ENCODE measurements around the gene KCNK6.

Gene KCNK6

DNA sequence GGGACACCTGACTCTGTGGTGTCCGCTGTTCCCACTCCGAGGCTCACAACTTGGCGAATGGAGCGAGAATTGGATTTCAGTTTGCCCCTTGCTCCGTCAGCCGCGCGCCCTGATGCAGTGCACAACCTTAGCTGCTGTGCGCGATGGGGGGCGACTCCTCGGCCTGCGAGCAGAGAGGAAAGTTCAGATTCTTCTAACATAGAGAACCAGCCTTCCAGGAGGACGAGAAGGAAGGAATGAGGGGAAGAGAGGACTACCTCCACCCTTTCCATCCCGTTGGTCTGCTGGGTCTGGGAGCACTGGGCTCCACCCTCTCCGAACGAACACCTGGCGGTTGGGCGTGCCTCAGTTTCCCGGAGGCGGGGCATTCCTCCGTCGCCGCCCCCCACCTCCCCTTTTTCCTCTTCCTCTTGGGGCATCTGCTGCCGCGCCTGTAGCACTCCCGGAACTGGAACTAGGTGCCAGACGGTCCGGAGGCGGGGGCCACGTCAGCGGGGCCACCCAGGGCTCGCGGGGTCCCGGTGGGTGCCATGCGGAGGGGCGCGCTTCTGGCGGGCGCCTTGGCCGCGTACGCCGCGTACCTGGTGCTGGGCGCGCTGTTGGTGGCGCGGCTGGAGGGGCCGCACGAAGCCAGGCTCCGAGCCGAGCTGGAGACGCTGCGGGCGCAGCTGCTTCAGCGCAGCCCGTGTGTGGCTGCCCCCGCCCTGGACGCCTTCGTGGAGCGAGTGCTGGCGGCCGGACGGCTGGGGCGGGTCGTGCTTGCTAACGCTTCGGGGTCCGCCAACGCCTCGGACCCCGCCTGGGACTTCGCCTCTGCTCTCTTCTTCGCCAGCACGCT lies at the start of gene KCNK6:
TSS of gene KCNK6 (plus strand) at position 425 of the 838 bp plus-strand sequence. CDS start at position 531, 106 bp downstream.
- DNase-seq, result no peak

DNA sequence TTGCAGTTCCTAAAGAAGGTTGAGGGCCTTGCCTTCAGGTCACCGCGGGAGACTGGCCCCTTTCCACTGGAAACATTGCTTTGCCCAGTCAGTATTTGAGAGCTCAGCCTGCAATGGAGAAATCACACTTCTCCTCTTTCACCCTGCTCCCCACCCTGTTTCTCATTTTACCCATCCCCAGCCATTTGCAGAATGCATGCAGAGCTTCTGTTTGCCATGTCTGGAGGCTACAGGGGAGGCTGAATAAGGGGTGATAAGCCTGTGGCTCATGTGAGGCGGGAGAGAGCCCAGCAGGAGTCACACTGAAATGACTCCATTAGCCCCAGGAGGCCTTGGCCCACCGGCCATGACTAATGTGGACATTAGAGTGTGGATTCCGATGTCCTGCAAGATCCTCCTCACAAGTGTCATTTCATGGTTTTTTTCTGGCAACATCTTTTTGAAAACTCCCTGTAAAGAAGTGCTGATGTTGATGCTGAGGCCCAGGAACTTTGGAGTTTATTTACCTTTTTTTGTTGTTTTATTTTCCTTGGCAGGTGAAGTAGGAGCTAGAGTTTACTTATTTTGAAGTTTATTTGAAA lies 49.0 kb upstream of the KCNK6 start:
- DNase-seq, result no peak

DNA sequence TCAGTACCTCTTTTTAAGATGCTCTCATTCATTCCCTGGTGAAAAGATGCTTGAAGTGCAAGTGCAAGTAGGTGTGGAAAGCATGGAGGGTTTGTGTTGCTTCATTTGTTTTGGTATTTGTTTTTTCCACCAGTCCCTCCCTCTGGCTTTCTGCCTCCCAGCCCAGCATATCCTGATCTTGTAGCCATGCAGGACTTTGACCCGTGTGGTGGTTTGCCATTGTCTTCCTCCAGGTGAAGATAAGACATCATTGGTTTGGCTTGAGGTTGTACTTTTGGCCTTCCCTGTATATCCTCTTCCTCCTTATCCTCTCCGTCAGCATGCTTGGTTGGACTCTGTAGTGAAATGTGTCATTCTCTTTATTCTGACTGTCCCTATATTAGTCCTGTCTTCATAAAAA lies 46.1 kb upstream of the KCNK6 start:
- DNase-seq, result no peak

DNA sequence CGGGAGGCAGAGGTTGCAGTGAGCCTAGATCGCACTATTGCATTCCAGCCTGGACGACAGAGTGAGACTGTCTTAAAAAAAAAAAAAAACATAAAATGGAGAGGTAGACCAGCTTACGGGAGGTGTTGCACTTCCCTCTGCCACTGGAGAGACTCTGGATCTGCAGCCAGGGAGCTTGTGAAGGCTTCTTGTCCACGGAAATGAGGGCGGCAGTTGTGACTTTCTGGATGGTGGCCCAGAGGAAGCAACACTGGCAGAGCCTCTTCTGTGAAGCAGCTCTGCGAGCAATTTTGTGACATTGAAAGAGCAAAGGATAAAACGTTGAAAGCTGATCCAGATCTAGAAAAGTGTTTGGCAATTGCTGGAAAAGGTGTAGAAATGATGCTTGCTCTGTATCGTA lies 44.9 kb upstream of the KCNK6 start:
- DNase-seq, result no peak

DNA sequence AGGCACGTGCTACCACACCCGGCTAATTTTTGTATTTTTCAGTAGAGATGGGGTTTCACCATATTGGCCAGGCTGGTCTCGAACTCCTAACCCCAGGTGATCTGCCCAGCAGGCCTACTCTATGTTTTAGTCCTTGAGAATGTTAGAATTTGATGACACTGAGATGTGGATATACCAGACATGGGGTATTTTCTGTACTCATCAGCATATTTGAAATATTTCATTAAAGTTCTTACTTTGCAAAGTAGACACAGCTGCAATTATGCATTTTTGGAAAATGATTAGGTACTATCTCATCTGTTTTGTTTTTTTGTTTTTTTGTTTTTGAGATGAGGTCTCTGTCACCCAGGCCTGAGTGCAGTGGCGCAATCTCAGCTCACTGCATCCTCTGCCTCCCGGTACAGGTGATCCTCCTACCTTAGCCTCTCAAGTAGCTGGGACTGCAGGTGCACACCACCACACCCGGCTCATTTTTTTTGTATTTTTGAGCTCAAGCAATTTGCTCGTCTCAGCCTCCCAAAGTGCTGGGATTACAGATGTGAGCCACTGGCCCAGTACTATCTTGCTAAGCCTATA lies 42.6 kb upstream of the KCNK6 start:
- no peak for DNase-seq

DNA sequence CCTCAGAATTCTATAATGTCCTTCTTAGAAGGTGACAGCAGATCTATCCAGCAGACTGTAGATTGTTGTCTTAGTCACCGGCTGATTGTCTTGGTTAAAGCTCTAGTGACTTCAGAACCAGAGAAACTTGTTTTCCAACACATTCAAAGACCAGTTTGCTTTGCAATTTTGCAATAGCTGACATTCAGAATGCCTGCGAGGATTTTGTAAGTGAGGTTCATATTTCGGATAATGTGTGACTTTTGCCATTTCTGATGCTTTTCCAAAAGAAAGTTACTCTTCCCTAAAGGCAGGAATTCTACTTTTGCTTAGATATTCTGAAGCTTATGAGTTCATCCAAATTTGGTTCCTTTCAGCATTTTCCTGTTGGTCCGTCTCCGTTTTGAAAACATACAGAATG lies 42.1 kb upstream of the KCNK6 start:
- DNase-seq, result no peak

DNA sequence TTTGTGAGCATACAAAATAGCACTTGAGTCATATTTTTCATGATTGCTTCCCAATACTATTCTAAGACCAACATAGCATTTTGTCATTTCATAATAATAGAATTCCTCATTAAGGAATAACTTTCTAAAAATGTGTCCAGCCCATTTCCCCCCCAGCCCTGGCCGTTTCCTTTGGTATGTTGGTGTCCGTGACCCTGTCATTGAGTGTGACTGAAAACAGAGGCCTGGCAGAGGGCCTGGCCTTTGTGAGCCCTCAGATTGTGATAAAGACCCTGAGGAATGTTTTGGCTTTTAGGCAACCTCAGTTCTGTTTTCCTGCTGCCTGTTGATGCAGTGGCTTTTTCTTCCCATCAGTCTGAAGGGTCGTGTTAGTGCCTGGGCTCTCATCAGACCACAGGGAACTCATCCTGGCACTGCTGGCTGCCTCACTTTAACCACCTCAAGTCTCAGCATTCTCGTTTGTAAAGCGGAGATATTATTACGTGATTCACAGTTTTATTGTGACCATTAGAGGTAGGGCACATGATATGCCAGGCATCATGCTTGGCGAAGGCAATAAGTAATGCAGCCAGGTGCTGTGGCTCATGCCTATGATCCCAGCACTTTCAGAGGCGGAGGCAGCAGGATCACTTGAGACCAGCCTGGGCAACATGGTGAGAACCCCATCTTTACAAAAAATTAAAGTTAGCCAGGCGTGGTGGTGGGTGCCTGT lies 41.5 kb upstream of the KCNK6 start:
- DNase-seq, result no peak

DNA sequence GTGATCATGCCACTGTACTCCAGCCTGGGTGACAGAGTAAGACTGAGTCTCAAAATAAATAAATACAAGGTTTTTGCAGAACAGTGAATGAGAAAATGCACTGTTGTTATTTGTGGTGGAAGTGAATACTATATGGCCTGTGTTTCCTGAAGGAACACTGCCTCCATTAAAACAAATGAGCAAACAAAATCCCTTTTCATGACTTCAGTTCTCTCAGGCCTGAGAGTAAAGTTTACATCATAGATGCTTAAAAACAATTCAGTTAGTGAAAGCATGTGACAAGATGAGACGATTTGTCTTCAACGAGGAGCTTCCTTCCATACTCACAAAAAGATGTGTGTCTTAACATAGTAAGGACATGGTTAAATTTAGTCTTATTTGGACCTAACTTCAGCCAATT lies 40.9 kb upstream of the KCNK6 start:
- DNase-seq, result no peak

DNA sequence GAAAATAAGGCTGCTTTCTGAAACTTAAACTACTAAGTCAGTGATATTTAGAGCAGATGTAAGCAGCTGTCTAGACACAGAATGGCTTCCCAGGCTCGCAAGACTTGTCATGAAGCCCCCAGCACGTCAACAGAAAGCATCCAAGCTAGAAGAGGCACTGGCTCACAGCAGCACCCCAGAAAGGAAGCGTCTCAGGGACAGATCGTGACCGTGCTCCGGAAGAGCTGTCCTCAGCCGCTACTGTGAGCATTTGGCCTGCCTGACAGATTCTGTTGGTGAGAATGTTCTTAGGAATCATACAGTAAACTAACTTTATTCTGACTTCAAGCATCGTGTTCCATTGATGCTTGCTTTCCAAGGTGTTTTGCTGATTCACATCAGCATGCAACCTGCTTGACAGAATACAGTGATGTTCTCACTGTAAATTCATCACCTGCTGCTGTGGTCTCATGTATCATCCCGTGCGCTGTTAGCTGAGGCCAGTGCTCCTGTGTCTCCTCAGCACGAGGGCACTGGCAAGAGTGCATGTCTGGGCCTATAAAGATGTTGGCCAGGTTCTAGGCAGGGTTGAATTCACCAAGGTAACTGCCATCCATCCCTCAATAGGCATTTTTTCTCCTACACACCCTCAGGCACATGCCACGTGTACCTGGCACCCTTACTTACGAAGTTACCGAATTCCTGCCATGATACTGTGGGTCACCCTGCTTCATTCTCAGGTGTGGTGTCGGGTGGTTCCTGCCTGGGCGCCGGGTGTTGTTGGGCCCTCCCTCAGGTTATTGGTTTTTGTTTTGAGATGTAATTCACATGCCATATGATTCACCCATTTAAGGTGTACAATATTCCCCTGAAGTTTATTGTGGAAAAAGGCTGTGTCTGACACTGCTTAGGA lies 39.4 kb upstream of the KCNK6 start:
- no peak for DNase-seq

DNA sequence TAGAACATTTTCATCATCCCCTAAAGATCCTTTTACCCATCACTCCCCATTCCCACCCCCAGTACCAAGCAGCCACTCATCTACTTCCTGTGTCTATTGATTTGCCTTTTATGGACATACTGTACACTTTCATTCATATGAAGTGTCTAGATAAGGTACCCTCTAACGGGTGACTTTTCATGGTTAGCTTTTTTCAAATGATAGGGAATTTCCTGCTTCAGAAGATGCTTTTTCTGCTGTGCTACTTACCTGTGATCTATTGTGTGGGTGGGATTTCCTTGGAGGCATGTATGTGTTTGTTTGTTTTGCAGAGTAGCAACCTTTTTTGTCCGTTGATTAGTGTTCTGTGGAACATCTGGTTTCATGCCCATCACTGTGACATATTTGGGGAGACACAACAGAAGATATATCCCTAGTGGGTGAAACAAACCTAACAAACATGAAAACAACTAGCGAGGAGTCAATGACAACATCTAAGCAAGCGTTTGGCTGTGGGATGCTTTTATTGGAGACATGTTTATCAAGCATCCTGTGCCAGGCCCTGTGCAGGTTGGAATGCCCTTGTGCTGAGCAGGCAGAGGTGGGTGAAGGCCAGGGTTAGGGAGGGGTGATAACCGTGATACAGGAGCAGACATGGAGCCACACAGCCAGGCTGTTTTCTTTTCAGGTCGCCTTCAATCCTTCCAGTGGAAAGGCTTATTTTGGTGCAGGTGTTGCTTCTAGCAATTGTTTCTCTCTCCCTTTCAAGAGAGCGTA lies 37.7 kb upstream of the KCNK6 start:
- DNase-seq, result no peak

DNA sequence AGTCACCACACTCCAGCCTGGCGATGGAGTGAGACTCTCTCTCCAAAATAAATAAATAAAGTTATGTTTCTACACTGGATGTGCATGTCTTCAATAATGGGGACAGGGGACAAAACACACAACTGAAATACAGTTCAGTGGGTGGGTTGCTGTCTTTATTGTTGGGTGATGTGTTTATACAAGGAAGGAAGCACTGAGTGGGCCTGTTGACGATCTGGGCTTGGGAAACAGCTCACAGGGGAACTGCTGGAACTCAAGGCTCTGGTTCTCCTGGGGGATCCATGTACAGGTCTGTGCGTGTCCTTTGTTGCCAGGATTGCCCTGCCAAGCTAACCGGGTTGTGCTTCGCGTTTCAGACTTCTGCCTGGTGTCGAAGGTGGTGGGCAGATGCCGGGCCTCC lies 36.4 kb upstream of the KCNK6 start:
- no peak for DNase-seq

DNA sequence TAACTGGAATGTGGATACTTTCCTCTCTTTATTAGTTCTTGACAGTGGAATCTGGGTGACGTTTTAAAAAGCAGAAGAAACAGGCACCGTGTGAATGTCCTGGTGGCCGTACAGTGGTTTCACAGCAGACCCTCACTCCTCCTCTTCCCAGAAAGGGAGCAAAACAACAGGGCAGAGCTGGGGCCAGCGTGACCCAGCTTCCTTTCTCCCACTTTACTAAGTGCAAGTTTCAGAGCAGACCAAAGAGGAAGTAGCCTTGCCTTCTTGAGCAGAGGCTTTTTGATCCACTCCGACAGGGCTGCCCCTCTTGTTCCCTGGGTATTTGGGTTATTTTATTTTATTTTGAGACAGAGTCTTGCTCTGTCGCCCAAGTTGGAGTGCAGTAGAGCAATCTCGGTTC lies 35.2 kb upstream of the KCNK6 start:
- DNase-seq, result no peak

DNA sequence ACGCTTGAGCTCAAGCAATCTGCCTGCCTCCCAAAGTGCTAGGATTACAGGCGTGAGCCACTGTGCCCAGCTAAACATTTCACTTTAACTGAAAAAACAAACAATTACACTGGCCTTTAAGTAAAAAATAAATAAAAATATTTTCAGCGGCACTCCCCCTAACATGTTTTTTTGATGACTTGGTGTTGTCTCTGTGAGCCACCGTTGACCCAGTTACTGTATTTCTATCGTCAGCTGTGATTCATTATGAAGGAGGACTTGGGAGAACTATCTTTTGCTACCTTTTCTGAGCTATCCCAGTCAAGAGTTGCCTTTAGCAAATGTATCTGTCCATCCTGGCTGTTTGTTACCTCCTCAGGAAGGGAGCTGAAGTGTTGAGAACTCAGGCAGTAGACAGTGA lies 34.1 kb upstream of the KCNK6 start:
- no peak for DNase-seq

DNA sequence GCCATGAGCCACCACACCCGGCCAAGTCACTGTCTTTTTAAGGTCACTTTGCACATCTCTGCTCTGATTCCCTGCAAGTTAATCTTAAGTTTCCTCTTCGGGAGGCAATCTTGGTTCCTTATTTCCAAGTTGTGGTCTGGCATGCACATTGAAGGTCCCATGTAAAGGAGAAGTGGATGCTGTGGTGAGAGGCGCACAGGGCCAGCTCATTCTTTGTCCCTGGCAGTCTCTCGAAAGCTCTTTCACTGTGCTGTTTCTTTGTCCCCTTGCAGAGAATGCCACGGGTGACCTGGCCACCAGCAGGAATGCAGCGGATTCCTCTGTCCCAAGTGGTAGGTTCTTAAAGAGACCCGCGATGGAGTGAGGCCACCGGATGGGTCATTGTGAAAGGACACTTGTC lies 32.0 kb upstream of the KCNK6 start:
- no peak for DNase-seq

DNA sequence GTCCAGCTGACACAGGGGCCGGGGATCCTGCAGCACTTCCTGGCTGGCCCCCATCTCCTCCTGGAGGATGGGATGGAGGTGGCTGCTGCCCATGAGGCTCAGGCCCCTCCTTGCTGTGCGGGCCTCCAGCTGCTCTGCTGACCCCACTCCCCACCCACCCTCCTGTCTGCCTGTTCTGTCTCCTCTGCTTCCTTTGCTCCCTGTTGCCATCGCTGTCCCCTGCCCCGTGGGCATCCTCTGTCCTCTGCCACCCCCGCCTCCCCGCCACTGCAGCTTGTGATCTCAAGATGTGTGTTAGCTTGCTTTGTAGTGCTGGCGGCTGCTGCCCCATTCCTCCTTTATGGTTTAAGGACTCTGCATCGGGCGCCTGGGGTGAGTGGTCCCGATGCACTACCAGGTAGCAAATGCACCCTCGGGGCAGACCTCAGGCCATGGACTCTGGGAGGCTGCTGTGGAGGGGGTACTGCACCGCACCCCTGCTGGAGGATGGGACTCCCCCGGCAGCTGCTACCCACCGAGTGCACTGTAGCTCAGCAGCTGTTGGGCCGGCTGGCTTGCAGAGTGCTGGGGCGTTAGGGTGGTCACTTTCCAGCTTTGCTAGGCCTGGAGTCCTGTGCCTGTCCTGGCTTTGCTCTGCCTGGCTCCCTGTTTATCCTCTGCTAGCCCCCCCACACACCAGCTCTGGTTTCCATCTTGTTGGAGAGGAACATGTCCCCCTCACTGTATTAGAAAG lies 31.4 kb upstream of the KCNK6 start:
- DNase-seq, result no peak

DNA sequence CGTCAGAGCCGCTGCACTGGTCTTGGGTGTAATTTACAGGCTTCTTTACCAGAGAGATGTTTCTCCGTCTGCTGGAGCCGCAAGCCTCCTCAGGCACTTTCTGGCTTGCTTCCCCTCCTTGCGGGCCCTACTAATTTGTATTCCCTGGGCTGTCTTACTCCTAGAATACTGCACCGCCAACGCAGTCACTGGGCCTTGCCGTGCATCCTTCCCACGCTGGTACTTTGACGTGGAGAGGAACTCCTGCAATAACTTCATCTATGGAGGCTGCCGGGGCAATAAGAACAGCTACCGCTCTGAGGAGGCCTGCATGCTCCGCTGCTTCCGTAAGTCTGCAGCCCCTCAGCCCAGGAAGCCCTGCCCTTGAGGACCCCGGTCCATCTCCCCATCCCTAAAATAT lies 29.7 kb upstream of the KCNK6 start:
- DNase-seq, result no peak

DNA sequence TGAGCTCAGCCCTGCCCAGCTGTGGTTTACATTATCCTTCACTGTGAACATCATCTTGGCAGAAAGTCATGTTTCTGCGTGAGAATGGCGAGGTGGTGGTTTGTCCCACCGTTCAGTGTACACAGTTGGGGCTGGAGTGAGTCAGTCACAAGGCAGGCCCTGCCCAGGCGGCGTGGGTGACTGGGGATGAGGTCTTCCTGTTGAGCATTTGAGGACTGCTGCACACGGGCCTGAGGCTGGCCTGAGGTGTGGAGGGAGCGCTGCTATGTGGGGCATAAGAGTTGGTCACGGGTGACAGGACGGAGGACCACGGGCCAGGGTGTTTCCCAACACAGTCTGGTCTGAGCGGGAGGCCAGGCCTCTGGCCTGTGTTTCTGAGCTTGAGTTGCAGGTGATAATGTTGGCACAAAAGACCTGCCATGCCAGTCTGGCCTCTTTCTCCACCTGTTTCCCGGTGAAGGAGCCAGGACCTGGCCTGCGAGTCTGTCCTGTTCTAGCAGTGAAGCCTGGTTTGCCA lies 29.0 kb upstream of the KCNK6 start:
- DNase-seq, result no peak

DNA sequence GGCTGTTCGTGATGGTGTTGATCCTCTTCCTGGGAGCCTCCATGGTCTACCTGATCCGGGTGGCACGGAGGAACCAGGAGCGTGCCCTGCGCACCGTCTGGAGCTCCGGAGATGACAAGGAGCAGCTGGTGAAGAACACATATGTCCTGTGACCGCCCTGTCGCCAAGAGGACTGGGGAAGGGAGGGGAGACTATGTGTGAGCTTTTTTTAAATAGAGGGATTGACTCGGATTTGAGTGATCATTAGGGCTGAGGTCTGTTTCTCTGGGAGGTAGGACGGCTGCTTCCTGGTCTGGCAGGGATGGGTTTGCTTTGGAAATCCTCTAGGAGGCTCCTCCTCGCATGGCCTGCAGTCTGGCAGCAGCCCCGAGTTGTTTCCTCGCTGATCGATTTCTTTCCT lies 27.8 kb upstream of the KCNK6 start:
- no peak for DNase-seq

DNA sequence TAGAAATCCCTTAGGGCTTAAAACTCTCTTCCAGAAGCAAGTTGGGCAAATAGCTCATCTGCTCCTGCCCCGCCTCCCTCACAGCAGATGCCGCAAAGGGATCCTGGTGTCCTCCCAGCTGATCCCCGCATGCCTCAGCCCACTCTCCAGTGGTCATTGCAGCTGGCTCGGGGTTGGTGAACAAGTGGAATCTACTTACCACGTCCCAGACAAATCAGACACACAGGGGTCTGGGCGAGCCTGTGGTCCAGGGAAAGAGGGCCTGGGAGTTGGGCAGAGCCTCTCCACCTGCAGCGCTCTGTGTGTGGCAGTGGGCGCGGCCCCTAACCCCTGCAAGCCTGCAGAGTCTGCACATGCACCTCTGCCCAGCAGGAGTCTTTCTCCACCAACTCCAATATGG lies 26.4 kb upstream of the KCNK6 start:
- DNase-seq, result no peak

DNA sequence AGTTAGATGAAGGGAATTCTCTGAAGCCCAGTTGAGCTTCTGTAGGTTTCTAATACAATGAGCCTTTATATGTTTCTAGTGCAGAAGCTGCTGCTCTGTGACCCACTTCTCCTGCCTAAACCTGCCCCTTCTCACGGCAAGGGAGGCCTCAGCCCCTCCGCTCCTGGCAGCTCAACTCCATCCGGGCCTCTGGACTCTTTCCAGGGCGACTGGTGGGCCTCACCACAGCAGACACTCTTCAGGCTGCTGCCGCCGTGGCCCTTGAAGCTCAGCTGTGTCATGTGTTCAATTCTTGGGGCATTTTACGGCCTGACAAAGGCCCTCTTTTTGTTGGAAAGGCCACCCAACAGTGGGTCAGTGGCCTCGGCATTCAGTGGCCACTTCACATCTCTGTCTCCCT lies 25.6 kb upstream of the KCNK6 start:
- no peak for DNase-seq
